Germinal center (tissue), 1 donor: Measurements from ENCODE around the gene RINL.
"Not testable (repeated sequence)": the region's sequence is repeated elsewhere in the genome, so short reads cannot be mapped to it uniquely, and the experiment has no call there.

Experiments used
- DNase-seq: peaks from one replicate; pipeline ENCODE4 v3.0.0; 2012; ENCODE audit warnings: mixed read lengths, low spot score

RINL gene

GRCh38 chr19:38905620-38906019 lies 27.5 kb upstream of the RINL start:
- DNase-seq: no peak

GRCh38 chr19:38904581-38905539 lies 26.8 kb upstream of the RINL start:
- no peak for DNase-seq

- DNase-seq: no peak
These were observed 23.6 kb upstream of the RINL start for GRCh38 chr19:38901683-38902082.

- no peak for DNase-seq
These were observed 22.7 kb upstream of the RINL start for GRCh38 chr19:38900743-38901190.

- DNase-seq: no peak
These were observed 22.1 kb upstream of the RINL start for GRCh38 chr19:38900202-38900629.

DNA sequence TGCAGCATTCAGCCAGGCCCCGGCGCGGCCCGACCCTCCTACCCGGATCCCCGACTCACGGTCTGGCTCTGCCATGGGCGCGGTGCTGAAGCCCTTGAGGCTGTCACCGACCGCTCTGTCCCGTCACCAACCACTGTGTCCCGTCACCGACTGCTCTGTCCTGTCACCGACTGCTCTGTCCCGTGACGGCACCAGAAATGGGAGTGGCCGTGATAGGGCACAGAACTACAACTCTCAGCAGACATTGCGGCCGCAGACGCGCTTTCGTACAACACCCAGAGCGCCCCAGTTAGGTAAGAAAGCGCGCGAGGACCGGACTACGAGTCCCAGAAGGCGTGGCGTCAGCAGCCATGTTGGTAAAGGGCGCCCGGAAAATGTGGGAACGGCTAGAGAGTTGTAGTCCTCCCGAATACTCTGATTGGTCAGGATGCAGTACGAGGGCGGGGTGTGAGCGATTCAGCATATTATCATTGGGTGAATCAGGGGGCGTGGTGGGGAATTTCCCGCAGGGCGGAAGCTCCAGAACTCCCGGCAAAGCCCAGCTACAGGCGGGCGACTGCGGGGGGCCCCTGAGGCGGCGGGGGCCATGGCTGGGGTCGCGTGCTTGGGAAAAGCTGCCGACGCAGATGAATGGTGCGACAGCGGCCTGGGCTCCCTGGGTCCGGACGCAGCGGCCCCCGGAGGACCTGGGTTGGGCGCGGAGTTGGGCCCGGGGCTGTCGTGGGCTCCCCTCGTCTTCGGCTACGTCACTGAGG lies 21.5 kb upstream of the RINL start, which contains the start of the genes NFKBIB and SIRT2:
NFKBIB (plus strand) TSS at position 523 of the 755 bp plus-strand sequence; CDS start at position 587, 64 bp downstream.
SIRT2 (minus strand) TSS at position 172 of the 755 bp plus-strand sequence; CDS start at position 75, 97 bp downstream.
- peak; percentile 98 for DNase-seq

GRCh38 chr19:38898788-38899446 lies 20.8 kb upstream of the RINL start:
- DNase-seq: no peak

DNA sequence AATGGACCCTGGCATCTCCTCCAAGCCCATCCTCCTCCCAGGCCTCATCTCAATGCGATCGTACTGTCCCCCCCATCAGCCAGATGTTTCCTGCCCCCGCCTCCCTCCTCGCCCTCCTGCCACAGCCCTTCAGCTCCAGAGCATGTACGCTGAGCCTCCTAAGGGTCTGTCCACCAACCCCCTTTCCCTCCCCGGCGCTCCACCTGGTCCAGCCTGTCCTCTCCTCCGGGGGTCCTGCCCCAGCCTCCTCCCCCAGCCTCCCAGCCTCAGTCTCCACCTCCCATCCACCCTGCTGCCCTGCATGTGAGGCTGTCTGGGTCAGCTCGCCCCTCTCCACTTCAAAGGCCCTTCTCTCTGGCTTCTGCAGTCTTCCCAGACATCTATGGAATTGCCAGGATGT lies 16.9 kb upstream of the RINL start:
- no peak for DNase-seq

- DNase-seq: no peak
These were observed 15.3 kb upstream of the RINL start for GRCh38 chr19:38893341-38893771.

DNA sequence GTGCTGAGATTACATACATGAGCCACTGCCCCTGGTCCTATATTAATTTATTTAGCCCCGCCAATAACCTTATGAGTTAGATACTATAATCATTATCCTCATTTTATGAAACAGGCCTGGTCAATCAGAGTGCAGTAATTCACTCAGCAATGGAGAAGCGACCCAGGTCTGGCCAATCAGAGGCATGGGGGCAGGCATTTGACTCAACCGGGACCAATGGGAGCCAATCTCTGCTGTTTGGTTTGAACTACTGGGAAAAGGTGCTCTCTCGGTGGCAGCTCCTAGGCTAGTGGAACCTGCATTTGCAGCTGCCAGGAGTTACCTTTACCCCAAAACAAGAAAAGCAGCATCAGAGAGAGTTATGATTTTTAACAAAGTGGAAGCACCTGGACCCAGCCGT lies 14.8 kb upstream of the RINL start:
- no peak for DNase-seq

DNA sequence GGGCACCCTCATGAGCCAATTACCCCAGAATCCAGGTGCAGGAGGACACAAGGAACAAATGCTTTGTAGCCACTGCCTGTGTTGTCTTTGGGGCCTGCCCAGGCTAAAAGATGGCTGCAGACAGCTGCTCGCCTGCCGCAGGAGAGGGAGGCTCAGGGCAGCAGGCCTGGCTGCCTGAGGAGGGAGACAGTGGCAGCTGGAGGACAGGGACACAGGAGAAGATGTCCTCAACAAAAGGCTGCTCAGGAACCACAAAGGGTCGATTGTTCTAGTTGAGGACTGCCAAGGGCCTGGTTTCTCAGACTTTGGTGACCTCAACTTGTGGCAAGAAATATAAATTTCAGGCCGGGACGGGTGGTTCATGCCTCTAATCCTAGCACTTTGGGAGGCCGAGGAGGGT lies 13.7 kb upstream of the RINL start:
- no peak for DNase-seq

GRCh38 chr19:38890686-38891085 lies 12.6 kb upstream of the RINL start:
- no peak for DNase-seq

- no peak for DNase-seq
These were observed 11.7 kb upstream of the RINL start for GRCh38 chr19:38889803-38890202.

GRCh38 chr19:38888876-38889275 lies 10.8 kb upstream of the RINL start:
- DNase-seq: no peak

DNA sequence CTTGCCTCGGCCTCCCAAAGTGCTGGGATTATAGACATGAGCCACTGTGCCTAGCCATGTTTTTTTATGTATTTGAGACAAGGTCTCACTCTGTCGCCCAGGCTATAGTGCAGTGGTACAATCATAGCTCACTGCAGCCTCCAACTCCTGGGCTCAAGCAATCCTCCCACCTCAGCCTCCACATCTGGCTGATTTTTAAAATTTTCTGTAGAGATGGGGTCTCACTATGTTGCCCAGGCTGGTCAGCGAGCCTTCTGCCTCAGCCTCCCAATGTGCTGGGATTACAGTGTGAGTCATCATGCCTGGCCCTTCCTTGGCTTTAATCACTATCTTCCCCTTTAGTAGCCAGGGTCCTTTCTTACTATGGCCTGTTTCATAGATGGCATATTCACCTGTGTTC lies 6.6 kb upstream of the RINL start:
- DNase-seq: not testable (repeated sequence)

DNA sequence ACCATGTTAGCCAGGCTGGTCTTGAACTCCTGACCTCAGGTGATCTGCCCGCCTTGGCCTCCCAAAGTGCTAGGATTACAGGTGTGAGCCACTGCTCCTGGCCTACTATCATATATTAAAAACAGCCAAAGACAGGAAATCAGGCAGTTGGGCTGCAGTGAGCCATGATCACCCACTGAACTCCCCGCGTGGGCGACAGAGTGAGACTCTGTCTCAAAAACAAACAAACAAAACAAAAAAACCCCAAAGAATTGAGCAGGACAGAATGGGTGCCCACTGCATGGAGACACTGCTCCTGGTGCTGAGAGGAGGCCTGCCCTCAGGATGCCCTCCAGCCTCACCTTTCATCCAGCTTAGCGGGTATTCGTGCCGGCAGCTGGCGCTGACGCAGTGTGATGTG lies 5.2 kb upstream of the RINL start:
- DNase-seq: no peak

GRCh38 chr19:38880882-38881609 lies 3.0 kb upstream of the RINL start:
- no peak for DNase-seq

DNA sequence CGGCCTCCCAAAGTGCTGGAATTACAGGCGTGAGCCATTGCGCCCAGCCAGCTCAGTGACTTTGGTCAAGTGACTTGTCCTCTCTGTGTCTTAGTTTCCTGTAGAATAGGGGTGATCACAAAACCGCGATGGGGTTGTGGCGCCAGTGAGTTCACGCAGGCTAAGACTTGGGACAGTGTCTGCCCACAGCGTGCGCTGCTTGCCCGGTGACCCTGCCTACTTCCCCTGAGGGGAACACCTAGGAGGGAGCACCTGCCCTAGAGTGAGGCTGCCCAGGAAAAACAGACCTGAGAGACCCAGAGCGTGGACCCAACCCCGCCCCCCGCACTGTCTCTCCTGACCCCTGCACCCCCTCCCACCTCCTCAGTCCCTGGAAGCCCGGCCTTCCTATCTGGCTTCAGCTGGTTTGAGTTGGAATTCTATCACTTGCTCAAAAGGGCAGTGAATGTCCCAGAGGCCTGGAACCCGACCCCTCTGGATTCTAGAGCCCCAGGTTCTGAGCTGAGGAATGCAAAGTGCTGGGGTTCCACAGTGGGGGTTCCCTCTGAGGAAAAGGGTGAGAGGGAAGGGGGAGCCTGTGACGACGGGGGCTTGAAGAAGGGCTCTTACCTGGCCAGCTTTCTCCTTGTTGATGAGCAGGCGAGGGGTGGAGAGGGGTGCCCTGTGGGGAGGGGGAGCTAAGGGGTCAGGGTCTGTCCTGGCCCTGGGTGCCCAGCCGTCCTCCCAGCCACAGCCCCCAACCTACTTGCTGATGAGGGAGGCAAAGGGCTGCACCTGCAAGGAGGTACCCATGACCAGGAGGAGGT lies 2.2 kb upstream of the RINL start:
- no peak for DNase-seq

DNA sequence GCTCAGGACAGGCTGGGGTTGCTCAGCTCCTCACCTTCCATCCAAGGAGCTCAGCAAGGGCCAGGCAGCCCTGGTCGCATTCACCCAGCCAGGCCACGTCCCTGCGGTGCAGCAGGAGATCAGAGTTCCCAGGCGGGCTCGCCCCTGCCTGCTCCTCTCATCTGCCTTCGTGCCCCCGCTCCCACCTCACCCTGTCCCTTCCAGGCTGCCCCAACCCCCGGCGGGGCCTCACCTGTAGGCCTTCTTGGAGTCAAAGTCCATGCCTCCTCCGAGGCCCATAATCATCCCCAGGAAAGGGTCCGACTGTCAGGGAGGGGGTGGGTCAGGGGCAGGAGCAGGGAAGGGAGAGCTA lies 1.3 kb upstream of the RINL start:
- DNase-seq: no peak

- no peak for DNase-seq
These were observed 712 bp upstream of the RINL start for GRCh38 chr19:38878575-38879399.
